ENCODE data around the gene LHPP. TPM values are rescaled to one million over a fixed set of nuclear protein-coding genes. Genes with fewer than 3 reads are reported as not detected.

The LHPP gene
- total RNA-seq, 1 donor = 20.4 TPM

DNA sequence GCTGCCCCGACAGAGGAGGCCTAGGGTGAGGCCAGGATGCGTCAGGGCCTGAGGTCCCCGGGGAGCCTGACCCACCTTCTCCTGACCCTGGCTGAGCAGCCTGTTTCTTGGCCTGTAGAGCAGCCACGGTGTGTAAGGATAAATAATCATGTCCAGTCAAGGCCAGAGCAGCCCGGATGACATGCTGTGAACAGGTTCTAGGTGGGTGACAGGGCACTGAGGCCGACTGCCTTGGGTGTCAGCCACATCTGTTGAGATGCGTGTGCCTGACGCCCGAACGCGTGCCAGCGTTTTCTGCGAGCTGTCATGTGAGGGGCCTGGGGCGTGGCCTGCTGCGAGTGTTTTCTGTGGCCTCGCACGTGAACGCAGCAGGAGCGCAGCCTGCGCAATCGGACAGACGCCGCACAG is 164.2 kb downstream of the LHPP start:
- Histone ChIP-seq H3K27me3 (ENCODE audit: insufficient read depth, low read length) (no peaks in the 10 kb centered on the region), H3K9me3 (ENCODE audit: low read depth, low read length) (no peaks in the 10 kb centered on the region), H3K4me1 (ENCODE audit: insufficient read depth, low read length) (peaks cover 77% of the 10 kb centered on the region), H3K4me3 (ENCODE audit: low read length) (no peak overlapping the region)

GRCh38 chr10:124626759-124627380 is 165.2 kb downstream of the LHPP start:
- no peaks in the 10 kb centered on the region for H3K27me3 ChIP-seq (ENCODE audit: insufficient read depth, low read length)
- H3K4me1 ChIP-seq (ENCODE audit: insufficient read depth, low read length) = peaks cover 73% of the 10 kb centered on the region
- no peak overlapping the region for H3K4me3 ChIP-seq (ENCODE audit: low read length)
- no peaks in the 10 kb centered on the region for H3K9me3 ChIP-seq (ENCODE audit: low read depth, low read length)

DNA sequence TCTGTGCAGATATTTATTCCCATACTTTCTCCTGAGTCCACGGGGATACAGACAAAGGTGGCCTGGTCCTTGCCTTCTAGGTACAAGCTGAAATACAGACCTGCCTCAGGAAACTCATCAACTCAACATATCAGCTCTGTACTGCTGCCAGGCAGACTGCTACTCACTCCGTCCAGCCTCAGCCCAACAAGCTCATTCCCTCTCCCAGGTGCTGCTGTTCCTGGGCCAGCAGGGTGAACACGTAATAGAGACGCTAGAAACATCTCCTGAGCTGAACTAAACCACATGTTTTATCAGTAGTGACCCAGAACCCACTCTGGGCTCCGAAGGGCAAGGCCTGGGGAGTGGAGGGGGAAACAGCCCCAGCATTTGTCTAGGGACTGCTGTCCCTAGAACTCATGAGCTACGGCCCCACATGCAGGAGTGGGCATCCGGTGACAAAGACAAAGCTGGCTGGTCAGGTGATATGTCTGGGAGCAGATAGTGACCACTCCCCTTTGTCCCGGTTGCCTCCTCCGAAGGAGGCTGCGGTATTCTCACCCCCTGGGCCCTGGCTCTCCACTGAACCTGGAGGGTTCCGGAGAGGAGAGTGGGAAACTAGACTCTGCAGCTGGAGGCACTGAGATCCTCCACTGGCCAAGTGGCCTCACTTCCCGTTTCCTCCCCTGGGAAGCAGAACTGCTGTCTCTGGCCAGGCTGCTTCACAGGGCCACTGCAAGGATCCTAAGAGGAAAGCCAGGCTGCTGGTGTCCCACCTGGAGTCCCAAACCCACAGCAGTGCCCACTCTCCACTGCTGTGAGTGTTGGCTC is 166.4 kb downstream of the LHPP start:
- no peaks in the 10 kb centered on the region for H3K9me3 ChIP-seq (ENCODE audit: low read depth, low read length)
- H3K4me1 ChIP-seq (ENCODE audit: insufficient read depth, low read length) = peaks cover 84% of the 10 kb centered on the region
- H3K27me3 ChIP-seq (ENCODE audit: insufficient read depth, low read length) = no peaks in the 10 kb centered on the region

DNA sequence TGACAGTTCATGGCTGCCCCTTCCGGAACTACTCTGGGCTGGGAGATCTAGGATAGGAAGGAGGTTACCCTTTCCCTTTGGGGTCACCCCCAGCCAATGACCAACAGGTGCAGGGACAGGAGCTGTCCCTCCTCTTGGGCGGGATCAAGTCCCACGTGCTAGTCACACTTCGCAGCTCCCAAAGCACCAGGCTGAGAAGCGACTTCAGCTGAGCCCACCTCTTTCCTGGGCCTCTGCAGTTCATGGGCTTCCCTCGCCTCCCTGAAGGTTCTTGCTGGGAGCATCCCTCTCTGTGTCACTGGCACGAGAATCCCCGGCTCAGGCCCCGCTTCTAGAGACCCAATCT is 167.0 kb downstream of the LHPP start:
- Histone ChIP-seq H3K9me3 (ENCODE audit: low read depth, low read length) (no peaks in the 10 kb centered on the region), H3K4me3 (ENCODE audit: low read length) (no peak overlapping the region), H3K27me3 (ENCODE audit: insufficient read depth, low read length) (no peaks in the 10 kb centered on the region), H3K4me1 (ENCODE audit: insufficient read depth, low read length) (peaks cover 83% of the 10 kb centered on the region)

More for the DNA sequence above, 166.4 kb downstream of the LHPP start:
- no peak overlapping the region for H3K4me3 ChIP-seq (ENCODE audit: low read length)

GRCh38 chr10:124629415-124629814 is 167.8 kb downstream of the LHPP start:
- H3K4me3 ChIP-seq (ENCODE audit: low read length) = no peak overlapping the region
- H3K4me1 ChIP-seq (ENCODE audit: insufficient read depth, low read length) = peaks cover 79% of the 10 kb centered on the region
- H3K9me3 ChIP-seq (ENCODE audit: low read depth, low read length) = no peaks in the 10 kb centered on the region
- H3K27me3 ChIP-seq (ENCODE audit: insufficient read depth, low read length) = no peaks in the 10 kb centered on the region

DNA sequence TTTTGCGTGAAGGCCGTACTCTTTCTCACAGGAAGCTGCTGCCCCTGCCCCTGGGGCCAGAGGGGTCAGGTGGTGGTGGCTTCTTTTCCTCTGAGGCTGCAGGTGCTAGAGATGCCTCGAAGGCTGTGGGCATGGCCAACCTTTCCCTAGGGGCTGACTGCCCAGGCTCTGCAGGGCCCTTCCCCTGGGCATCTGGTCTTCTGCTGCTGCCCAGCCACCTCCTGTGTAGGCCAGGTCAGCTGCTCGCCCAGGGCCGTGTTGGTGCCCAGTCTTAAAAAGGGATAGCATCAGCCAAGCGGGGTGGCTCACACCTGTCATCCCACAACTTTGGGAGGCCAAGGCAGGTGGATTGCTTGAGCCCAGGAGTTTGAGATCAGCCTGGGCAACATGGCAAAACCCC is 168.2 kb downstream of the LHPP start:
- no peak overlapping the region for H3K4me3 ChIP-seq (ENCODE audit: low read length)

GRCh38 chr10:124630551-124630950 is 168.9 kb downstream of the LHPP start:
- Histone ChIP-seq H3K9me3 (ENCODE audit: low read depth, low read length) (no peaks in the 10 kb centered on the region), H3K27me3 (ENCODE audit: insufficient read depth, low read length) (no peaks in the 10 kb centered on the region), H3K4me1 (ENCODE audit: insufficient read depth, low read length) (peaks cover 68% of the 10 kb centered on the region), H3K4me3 (ENCODE audit: low read length) (no peak overlapping the region)

More for the DNA sequence above, 168.2 kb downstream of the LHPP start:
- Histone ChIP-seq H3K4me1 (ENCODE audit: insufficient read depth, low read length) (peaks cover 75% of the 10 kb centered on the region), H3K27me3 (ENCODE audit: insufficient read depth, low read length) (no peaks in the 10 kb centered on the region), H3K9me3 (ENCODE audit: low read depth, low read length) (no peaks in the 10 kb centered on the region)

GRCh38 chr10:124632064-124632531 is 170.5 kb downstream of the LHPP start:
- no peaks in the 10 kb centered on the region for H3K27me3 ChIP-seq (ENCODE audit: insufficient read depth, low read length)
- no peaks in the 10 kb centered on the region for H3K9me3 ChIP-seq (ENCODE audit: low read depth, low read length)
- H3K4me1 ChIP-seq (ENCODE audit: insufficient read depth, low read length) = peaks cover 64% of the 10 kb centered on the region
- no peak overlapping the region for H3K4me3 ChIP-seq (ENCODE audit: low read length)

DNA sequence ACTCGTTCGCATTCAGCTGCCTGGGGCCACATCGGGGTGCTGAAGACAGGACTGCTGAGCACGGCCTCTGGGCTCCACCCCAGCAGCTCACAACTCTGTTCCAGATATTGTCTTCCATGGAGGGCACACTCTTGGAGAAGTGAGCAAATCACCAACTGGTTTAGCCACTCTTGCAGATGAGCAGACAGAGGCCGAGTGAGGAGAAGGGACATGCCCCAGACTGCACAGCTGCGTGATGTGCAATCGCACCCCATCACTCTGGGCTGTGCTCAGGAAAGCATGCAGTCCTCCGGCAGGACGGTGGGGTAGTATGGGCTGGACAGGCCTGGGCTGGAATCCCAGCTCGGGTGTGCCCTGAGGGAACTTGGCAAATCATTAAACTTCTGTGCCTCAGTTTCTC is 170.9 kb downstream of the LHPP start:
- Histone ChIP-seq H3K27me3 (ENCODE audit: insufficient read depth, low read length) (no peaks in the 10 kb centered on the region), H3K4me3 (ENCODE audit: low read length) (no peak overlapping the region), H3K4me1 (ENCODE audit: insufficient read depth, low read length) (peaks cover 64% of the 10 kb centered on the region), H3K9me3 (ENCODE audit: low read depth, low read length) (no peaks in the 10 kb centered on the region)

- no peaks in the 10 kb centered on the region for H3K9me3 ChIP-seq (ENCODE audit: low read depth, low read length)
- H3K27me3 ChIP-seq (ENCODE audit: insufficient read depth, low read length) = no peaks in the 10 kb centered on the region
- H3K4me1 ChIP-seq (ENCODE audit: insufficient read depth, low read length) = peaks cover 70% of the 10 kb centered on the region
- no peak overlapping the region for H3K4me3 ChIP-seq (ENCODE audit: low read length)
These were observed 174.8 kb downstream of the LHPP start for GRCh38 chr10:124636271-124636995.

DNA sequence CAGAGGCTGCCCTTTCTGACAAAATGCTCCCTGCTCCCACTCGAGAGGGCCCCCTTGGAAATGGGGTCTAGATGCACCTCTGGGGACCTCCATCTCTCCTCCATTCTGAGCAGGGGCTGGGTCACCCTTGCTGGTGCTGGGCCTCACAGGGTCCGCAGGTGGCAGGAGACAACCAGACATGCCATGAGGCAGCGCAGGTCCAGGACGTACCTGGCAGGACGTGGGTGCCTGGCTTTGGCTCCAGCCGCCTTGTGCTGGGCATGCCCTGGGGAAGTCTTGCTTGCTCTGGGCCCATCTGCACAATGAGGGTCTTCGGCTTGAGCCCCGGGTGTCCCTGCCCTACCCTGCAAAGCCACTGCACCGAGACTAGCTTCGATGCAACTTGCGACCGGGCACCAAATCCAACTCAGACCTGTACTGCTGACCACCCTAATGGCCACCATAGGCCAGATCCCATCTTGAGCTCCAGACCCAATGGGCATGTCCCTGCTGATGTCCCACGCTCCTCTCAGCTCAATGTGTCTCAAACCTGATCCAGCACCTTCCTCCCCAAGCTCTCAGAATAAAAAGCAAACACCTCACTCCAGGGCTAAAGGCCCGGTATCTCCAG is 175.6 kb downstream of the LHPP start:
- Histone ChIP-seq H3K9me3 (ENCODE audit: low read depth, low read length) (no peaks in the 10 kb centered on the region), H3K4me3 (ENCODE audit: low read length) (no peak overlapping the region), H3K27me3 (ENCODE audit: insufficient read depth, low read length) (no peaks in the 10 kb centered on the region), H3K4me1 (ENCODE audit: insufficient read depth, low read length) (peaks cover 70% of the 10 kb centered on the region)

DNA sequence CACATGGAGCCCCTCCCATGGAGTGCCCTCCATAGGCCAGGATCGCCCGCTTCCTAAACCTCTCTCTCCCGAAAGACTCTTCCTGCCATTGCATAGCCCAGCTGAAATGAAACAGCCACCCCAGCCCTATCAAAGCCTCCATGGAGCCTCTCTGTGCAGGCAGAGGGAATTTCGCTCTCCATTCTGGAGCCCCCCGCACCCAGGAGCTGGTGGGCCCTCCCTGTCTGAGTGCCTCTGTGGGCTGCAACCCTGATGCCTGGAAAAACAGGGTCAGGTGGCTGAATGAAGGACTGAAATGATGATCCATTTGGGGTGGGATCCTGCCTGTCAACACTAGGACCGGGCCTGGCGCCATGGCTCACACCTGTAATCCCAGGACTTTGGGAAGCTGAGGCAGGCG is 176.1 kb downstream of the LHPP start:
- no peak overlapping the region for H3K4me3 ChIP-seq (ENCODE audit: low read length)
- peaks cover 70% of the 10 kb centered on the region for H3K4me1 ChIP-seq (ENCODE audit: insufficient read depth, low read length)
- H3K9me3 ChIP-seq (ENCODE audit: low read depth, low read length) = no peaks in the 10 kb centered on the region

GRCh38 chr10:124639206-124639605 is 177.6 kb downstream of the LHPP start:
- Histone ChIP-seq H3K9me3 (ENCODE audit: low read depth, low read length) (no peaks in the 10 kb centered on the region), H3K4me3 (ENCODE audit: low read length) (no peak overlapping the region), H3K4me1 (ENCODE audit: insufficient read depth, low read length) (peaks cover 80% of the 10 kb centered on the region), H3K27me3 (ENCODE audit: insufficient read depth, low read length) (no peaks in the 10 kb centered on the region)

More for the DNA sequence above, 176.1 kb downstream of the LHPP start:
- H3K27me3 ChIP-seq (ENCODE audit: insufficient read depth, low read length) = no peaks in the 10 kb centered on the region

DNA sequence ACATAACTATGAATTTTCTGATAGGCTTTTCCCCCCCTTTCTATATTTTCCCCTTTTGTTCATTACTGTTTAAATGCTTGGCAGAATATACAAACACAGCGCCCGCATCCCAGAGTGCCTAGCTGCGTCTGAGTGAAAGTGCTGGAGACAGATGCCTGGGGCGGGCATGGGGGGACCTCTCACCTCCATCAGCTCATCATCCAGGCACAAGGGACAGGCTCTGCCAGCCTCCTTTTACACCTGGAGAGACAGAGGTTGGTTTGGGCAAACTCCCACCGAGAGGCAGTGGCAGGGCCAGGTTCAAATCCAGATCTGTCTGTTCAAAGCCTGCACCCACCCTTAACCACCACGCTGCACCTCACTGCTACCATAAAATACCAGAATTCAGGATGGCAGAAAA is 178.0 kb downstream of the LHPP start:
- Histone ChIP-seq H3K9me3 (ENCODE audit: low read depth, low read length) (no peaks in the 10 kb centered on the region), H3K4me3 (ENCODE audit: low read length) (no peak overlapping the region), H3K27me3 (ENCODE audit: insufficient read depth, low read length) (no peaks in the 10 kb centered on the region), H3K4me1 (ENCODE audit: insufficient read depth, low read length) (peaks cover 85% of the 10 kb centered on the region)

DNA sequence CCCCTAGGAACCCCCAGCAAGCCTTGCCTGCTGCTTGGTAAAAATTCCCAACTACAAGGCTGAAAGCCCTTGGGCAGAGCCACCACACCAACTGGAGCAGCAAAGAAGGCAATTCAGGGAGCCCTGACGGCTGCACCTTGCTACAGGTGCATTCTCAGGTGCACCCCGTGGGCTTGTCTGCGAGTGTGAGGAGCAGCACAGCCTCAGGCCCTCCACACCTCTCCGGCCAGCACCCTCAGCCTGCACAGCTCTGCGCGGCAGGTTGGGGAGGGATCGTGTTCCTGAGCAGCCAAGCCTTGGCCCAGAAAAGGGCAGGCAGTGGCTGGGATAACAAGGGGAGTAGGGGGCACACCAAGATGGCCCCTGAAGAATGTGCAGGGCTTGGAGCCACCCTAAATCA is 178.4 kb downstream of the LHPP start:
- Histone ChIP-seq H3K27me3 (ENCODE audit: insufficient read depth, low read length) (no peaks in the 10 kb centered on the region), H3K4me1 (ENCODE audit: insufficient read depth, low read length) (peaks cover 89% of the 10 kb centered on the region), H3K4me3 (ENCODE audit: low read length) (no peak overlapping the region), H3K9me3 (ENCODE audit: low read depth, low read length) (no peaks in the 10 kb centered on the region)

All from mononuclear cell (primary cell).